Coronary artery (tissue), 2 donors: ENCODE results near the gene RGS6.

Experiments used
- DNase-seq: peaks from one replicate; pipeline ENCODE4 v3.0.0-alpha.2; 2017; ENCODE audit warnings: low spot score
- H3K27ac ChIP-seq, 2 donors: fragments of 200-600 bp; sonication (generic); one replicate each; pipeline ENCODE4 v1.5.1; 2016 to 2019
- H3K4me3 ChIP-seq: fragments of 200-600 bp; sonication (generic); 2 replicates; pipeline ENCODE4 v1.5.1; 2016; ENCODE audit warnings: mild to moderate bottlenecking, moderate library complexity
- CTCF ChIP-seq: fragments of 200-600 bp; sonication (generic); IDR thresholded peaks from one replicate; pipeline ENCODE4 v1.5.1; 2019; ENCODE audit warnings: antibody characterized with exemption

Gene RGS6

GRCh38 chr14:72498646-72499045, 566.4 kb downstream of the RGS6 start:
- Histone ChIP-seq H3K4me3 (no peak overlapping the region), H3K27ac (no peak overlapping the region)
- TF ChIP-seq CTCF, result no peak
- DNase-seq, result no peak

DNA sequence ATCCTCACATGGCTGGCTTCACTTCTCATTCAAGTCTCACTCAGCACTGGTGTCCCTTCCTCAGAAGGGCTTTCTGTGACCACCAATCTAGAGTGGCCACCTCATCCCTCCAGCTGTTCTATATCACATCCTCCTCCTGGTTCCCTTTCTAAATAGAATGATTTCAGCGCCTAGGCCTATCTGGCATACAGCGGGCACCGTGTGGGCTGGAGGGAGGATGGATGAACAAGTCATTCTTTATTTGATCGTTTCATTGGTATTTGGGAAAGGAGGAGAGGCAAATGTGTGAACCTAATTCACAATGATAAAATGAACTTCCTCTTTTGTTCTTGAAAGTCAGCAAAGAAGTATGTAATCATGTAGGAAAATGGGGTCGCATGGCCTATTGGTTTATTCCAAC, 567.5 kb downstream of the RGS6 start:
- DNase-seq, result no peak
- no peak overlapping the region for H3K4me3 ChIP-seq
- H3K27ac ChIP-seq, result peak overlapping the region in 1 of 2 donors; percentile 50
- TF ChIP-seq CTCF, result no peak

GRCh38 chr14:72500234-72500838, 568.1 kb downstream of the RGS6 start:
- DNase-seq, result no peak
- Histone ChIP-seq H3K4me3 (no peak overlapping the region), H3K27ac (peak overlapping the region; percentile 9 to 50)
- TF ChIP-seq CTCF, result no peak

DNA sequence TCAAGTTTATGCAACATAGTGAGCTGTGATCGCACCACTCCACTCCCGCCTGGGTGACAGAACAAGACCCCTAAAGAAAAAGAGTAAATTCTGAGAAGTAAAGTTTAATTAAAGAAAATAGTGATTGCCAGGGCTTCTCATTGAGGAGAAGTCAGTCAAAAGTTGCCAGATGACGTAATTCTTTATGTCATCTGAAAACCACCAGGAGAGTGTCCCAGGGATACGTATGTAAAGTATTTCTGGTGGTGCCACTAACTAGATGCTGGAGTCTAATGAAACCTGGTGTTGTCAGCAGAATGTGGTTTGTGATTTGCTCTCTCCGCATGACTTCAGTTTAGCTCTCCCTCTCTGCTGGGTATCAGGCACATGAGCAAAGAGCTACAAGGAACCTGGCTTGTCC, 569.2 kb downstream of the RGS6 start:
- no peak overlapping the region for H3K4me3 ChIP-seq
- no peak overlapping the region for H3K27ac ChIP-seq
- DNase-seq, result no peak
- TF ChIP-seq CTCF, result no peak

DNA sequence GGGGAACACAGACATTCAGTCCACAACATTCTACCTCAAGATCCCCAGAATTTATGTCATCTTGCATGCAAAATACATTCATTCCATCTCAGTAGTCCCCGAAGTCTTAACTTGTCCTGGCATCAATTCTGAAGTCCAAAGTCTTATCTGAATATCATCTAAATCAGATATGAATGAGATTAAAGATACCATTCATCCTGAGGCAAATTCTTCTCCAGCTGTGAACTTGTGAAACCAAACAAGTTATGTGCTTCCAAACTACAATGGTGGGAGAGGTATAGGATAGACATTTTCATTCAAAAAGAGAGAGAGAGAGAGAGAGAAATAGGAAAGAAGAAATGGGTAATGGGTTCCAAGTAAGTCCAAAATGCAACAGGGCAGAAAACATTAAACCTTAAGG, 571.0 kb downstream of the RGS6 start:
- H3K4me3 ChIP-seq, result no peak overlapping the region
- TF ChIP-seq CTCF, result no peak
- no peak for DNase-seq
- no peak overlapping the region for H3K27ac ChIP-seq

- TF ChIP-seq CTCF, result no peak
- DNase-seq, result no peak
- Histone ChIP-seq H3K27ac (no peak overlapping the region), H3K4me3 (no peak overlapping the region)
Measured at GRCh38 chr14:72503696-72504368, 571.6 kb downstream of the RGS6 start.

DNA sequence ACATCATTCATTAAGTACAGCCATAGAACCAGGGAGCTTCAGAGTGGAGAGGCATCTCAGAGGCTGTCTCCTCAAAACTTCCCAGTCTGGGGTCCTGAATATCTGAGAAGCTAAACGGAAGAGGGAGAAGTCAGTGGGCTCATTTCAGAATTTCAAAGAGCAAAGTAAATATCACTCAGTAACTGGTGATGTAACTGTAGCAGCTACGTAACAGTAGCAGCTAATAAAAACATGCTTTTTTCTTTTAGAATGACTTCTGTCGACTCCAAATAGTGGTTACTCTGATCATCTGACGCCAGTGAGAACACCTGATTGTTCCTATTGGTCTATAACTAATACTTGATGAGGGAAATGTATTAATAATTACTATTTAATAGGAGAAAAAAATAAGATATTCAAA, 578.3 kb downstream of the RGS6 start:
- no peak overlapping the region for H3K27ac ChIP-seq
- TF ChIP-seq CTCF, result no peak
- DNase-seq, result no peak
- H3K4me3 ChIP-seq, result no peak overlapping the region
